ENCODE measurements around the gene ACER1.
"Not testable (repeated sequence)": the region's sequence is repeated elsewhere in the genome, so short reads cannot be mapped to it uniquely, and the experiment has no call there.

Gene ACER1

GRCh38 chr19:6333439-6333838 is at the start of gene ACER1:
TSS of gene ACER1 (minus strand) at chr19:6333612. CDS start at chr19:6333551, 61 bp downstream.
- no peak for DNase-seq

GRCh38 chr19:6383188-6383587 is 49.8 kb upstream of the ACER1 start:
- DNase-seq, result no peak

DNA sequence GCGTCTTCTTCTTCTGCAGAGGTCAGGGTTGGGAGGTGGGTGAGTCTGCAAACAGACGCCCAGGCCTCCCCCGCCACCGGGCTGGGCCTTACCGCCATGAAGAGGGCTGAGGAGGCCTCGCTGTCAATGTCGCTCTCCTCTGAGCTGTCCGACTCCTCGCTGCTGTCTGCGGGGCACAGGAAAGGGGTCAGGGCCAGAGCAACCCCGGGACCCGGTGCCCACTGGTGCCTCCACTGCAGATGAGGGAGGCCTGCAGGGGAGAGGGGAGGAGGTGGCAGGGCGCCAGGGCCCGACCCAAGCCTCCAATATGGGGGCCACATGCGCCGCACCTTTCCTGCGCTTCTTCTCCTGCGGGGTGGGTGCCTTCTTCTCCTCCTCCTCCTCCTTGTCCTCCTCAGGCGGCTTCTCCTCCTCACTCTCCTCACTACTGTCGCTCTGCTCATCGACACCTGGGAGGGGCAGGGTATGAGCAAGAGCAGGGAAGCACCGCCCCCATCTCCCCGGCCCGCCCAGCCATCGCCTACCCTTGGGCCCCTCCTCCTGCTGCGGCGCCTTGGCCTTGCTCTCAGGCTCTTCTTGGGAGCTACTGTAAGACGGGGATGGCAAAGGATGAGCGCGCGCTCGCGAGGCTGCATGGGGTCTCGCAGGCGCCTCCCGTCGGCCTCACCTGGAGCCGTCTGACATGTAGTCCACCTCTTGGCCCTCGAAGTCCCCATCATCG is 47.8 kb upstream of the ACER1 start:
- no peak for DNase-seq

DNA sequence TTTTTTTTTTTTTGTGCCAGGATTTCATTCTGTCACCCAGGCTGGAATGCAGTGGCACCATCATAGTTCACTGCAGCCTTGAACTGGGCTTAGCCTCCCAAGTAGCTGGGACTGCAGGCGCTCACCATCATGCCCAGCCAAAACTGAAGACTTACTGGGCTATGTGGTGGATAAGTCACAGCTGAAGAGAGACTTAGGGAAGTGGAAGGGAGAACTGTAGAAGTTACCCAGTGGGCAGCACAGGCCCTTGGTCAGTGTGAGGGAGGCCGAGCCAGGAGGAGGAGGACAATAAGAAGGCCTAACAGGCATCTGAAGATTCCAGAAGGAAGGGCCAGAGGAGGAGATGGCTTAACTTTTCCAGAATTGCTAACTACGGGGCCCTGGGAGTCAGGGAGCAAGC is 46.3 kb upstream of the ACER1 start:
- no peak for DNase-seq

DNA sequence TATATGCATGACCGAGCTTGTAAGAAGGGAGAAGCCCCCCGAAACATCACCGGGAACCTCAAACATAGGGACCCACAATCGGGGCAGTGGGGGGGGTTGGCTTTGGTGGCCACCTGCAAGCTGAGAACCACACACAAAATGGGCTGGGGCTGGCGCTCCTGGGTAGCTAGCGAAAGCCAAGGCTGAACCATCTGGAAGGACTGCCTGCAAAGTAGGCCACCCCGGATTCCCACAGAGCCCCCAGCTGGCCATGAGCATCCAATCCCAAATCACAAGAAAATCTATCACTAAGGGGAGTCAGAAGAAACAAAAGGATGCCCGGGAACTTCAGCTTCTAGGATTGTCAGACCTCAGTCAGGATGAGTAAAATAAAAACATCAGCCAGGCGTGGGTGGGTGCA is 45.1 kb upstream of the ACER1 start:
- DNase-seq, result no peak

GRCh38 chr19:6378041-6378440 is 44.6 kb upstream of the ACER1 start:
- no peak for DNase-seq

GRCh38 chr19:6376512-6377190 is 43.2 kb upstream of the ACER1 start:
- DNase-seq, result no peak

DNA sequence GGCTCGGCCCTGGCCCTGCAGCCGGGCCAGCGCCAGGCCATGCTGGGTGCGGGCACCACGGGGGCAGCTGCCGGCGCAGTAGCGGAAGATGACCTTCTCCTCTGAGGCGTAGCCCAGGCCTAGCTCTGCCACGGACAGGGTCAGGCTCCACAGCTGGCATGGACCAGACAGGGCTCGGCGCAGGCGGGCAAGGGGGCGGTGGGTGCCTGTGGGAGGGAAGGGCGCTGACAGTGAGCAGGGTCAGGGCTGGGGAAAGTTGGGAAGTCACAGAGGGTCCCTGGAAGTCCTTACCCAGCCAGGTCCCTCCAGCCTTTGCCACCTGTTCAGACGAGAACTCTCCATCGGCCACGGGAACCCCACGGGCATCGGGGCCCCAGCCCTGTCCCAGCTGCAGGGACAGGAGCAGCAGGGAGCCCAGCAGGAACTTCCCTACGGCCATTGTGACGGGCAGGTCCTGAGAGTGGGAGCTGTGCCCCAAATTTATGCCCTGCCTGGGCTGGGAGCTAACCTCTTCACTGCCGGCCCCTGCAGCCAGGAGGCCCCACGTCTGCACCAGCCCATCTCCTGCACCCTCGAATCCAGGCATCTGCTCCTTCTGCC is 42.1 kb upstream of the ACER1 start, which contains the start of gene PSPN:
PSPN (minus strand) TSS at position 523 of the 600 bp plus-strand sequence; CDS start at position 439, 84 bp downstream.
- no peak for DNase-seq

- DNase-seq, result no peak
Measured at GRCh38 chr19:6374711-6375410, 41.4 kb upstream of the ACER1 start.

DNA sequence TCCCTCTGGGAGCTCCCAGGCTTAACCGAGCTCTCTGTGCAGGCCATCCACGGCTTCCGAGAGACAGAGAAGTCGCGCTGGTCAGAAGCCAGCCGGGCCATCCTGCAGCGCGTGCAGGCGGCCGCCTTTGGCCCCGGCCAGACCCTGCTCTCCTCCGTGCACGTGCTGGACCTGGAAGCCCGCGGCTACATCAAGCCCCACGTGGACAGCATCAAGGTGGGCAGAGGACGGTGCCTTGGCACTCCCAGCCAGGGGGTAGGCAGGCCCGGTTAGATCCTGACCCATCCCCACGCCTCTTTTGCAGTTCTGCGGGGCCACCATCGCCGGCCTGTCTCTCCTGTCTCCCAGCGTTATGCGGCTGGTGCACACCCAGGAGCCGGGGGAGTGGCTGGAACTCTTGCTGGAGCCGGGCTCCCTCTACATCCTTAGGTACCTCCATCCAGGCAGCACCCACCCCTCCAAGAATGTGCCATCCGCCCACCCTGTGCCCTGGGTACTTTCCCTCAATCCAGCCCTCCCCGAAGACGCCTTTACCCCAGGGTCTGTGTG is 40.8 kb upstream of the ACER1 start:
- no peak for DNase-seq

DNA sequence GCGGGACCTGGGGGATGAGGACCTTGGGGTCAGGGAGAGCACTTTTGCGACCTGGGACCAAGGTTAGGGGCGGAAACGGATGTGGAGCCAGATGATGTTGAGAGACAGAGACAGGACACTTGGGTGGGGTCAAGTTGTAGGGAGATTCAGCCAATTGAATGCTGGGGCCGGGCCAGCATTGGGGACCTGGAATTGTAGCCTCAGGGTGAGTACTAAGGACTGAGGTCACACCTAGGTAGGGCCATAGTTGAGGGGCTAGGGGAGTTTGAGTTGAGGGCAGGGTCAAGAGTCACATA is 40.3 kb upstream of the ACER1 start:
- no peak for DNase-seq

DNA sequence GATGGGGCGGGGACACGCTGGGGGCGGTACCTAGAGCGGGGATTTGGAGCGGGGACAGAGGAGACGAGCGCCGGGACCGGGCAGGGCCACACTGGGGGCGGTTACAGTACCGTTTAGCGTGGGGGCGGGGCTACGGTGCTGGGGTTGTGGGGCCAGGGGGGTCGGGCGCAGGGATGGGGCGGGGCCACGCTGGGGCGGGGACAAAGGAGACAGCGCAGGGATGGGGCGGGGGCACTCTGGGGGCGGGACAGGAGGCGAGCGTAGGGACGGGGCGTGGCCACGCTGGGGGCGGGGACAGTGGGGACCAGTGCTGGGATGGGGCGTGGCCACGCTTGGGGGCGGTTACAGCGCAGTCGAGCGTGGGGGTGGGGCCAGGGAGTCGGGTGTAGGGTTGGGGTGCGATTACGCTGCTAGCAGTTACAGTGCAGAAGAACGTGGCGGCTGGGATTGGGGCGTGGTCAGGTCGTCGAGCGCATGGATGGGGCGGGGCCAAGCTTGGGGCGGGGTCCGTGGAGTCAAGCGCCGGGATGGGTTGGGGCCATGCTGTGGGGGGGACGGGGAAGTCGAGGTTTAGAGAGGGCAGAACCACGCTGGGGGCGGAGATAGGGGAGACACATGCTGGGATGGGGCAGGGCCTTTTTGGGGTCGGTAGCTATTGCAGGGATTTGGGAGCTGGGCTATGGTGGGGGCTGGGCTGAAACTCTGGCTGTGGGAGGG is 39.8 kb upstream of the ACER1 start:
- DNase-seq, result peak; percentile 99 to 100

DNA sequence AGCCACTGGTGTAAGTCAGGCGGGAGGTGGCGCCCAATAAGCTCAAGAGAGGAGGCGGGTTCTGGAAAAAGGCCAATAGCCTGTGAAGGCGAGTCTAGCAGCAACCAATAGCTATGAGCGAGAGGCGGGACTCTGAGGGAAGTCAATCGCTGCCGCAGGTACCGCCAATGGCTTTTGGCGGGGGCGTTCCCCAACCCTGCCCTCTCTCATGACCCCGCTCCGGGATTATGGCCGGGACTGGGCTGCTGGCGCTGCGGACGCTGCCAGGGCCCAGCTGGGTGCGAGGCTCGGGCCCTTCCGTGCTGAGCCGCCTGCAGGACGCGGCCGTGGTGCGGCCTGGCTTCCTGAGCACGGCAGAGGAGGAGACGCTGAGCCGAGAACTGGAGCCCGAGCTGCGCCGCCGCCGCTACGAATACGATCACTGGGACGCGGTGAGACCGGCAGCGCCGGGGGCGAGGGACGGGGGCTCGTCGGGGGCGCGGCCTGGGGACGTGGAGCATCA is 39.2 kb upstream of the ACER1 start, which contains the start of gene ALKBH7:
ALKBH7 (plus strand) TSS at position 201 of the 502 bp plus-strand sequence; CDS start at position 228, 27 bp downstream.
- peak; percentile 93 to 94 for DNase-seq

DNA sequence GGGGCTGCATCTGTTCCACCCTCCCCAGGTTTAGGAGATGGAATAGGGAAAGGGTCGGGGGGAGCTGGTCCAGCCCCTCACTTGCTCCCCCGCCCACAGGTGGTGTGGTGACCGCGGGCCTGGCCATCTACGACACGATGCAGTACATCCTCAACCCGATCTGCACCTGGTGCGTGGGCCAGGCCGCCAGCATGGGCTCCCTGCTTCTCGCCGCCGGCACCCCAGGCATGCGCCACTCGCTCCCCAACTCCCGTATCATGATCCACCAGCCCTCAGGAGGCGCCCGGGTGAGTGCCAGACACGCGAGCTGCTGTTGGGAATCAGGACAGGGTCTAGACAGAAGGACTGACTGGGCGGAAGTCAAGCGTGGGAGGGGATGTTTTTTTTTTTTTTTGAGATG is 30.9 kb upstream of the ACER1 start:
- DNase-seq, result no peak

GRCh38 chr19:6362351-6362801 is 29.0 kb upstream of the ACER1 start:
- DNase-seq, result peak; percentile 58 to 62

- DNase-seq, result peak in 1 of 2 experiments; percentile 44
Measured at GRCh38 chr19:6362027-6362350, 28.6 kb upstream of the ACER1 start.

- not testable (repeated sequence) for DNase-seq
Measured at GRCh38 chr19:6360857-6361216, 27.4 kb upstream of the ACER1 start.

GRCh38 chr19:6360445-6360844 is 27.0 kb upstream of the ACER1 start:
- DNase-seq, result not testable (repeated sequence)

- no peak for DNase-seq
Measured at GRCh38 chr19:6359568-6360341, 26.3 kb upstream of the ACER1 start.

- no peak for DNase-seq
Measured at GRCh38 chr19:6358003-6358402, 24.6 kb upstream of the ACER1 start.

DNA sequence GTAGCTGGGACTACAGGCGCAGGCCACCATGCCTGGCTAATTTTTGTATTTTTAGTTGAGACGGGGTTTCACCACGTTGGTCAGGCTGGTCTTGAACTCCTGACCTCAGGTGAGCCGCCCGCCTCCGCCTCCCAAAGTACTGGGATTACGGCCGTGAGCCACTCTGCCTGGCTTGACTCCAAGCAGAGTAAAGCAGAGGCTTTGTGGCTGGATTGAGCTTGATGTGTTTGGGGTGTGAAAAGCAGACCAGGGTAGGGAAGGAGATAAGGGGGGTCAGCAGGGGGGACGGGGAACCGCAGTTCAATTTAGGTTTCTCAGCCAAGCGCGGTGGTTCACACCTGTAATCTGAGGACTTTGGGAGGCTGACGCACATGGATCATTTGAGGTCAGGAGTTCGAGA is 23.8 kb upstream of the ACER1 start:
- no peak for DNase-seq
